Tibial nerve (tissue), 4 donors: ENCODE measurements around the gene CTNNA2. TPM values are rescaled to one million over a fixed set of nuclear protein-coding genes. Genes with fewer than 3 reads are reported as not detected.
A peak's percentile ranks its signal among the peaks of the same experiment; 100 is the strongest.

ENCODE experiments used
- DNase-seq, 2 donors: peaks; one replicate each; pipeline ENCODE4 v3.0.0-alpha.2; 2019; ENCODE audit warnings: low spot score in 2 of 2
- H3K27ac ChIP-seq, 4 donors: fragments of 200-600 bp; sonication (generic) in 3 of 4; one replicate each; pipeline ENCODE4 v1.5.1; 2017 to 2019; ENCODE audit warnings: mild to moderate bottlenecking in 1 of 4
- H3K27me3 ChIP-seq, 2 donors: fragments of 200-600 bp; sonication (generic) in 1 of 2; one replicate each; pipeline versions ENCODE4 v1.5.1 to v1.6.0; 2017 to 2019
- H3K36me3 ChIP-seq, 3 donors: fragments of 200-600 bp; sonication (generic); one replicate each; pipeline ENCODE4 v1.5.1; 2018 to 2019
- H3K4me1 ChIP-seq, 4 donors: fragments of 200-600 bp; sonication (generic) in 3 of 4; one replicate each; pipeline ENCODE4 v1.5.1; 2017 to 2019
- H3K4me3 ChIP-seq, 4 donors: fragments of 200-600 bp; sonication (generic) in 3 of 4; one replicate each; pipeline ENCODE4 v1.5.1; 2017 to 2019; ENCODE audit warnings: mild to moderate bottlenecking in 1 of 4, moderate library complexity in 1 of 4
- H3K9me3 ChIP-seq, 4 donors: fragments of 200-600 bp; sonication (generic) in 3 of 4; one replicate each; pipeline ENCODE4 v1.5.1; 2017 to 2019
- EP300 ChIP-seq, 2 donors: sonication (generic); formaldehyde crosslinking; IDR thresholded peaks; one replicate each; pipeline ENCODE4 v1.6.1; 2017; ENCODE audit warnings: antibody characterized with exemption in 2 of 2, mild to moderate bottlenecking in 1 of 2
- POLR2A ChIP-seq, 2 donors: fragments of 450-650 bp; IDR thresholded peaks; one replicate each; pipeline ENCODE4 v1.6.1; 2017; ENCODE audit warnings: antibody characterized with exemption in 2 of 2, mild to moderate bottlenecking in 2 of 2, moderate library complexity in 2 of 2
- WGBS, 2 donors: methylation state at CpG; one replicate each; pipeline ENCODE4 v1.1.5; 2018; 5-methylcytosine and 5-hydroxymethylcytosine counted together
- total RNA-seq, 4 donors: library from RNA; depleted of rRNA; stranded (reverse); fragments of >200 nt; gene quantifications; one replicate each; pipeline ENCODE4 v1.1.0, GENCODE V29; 2016
- TF ChIP-seq, protein P1 (sequence below), 5 experiments: fragments of 200-600 bp in 3 of 5; fragments of 450-650 bp in 2 of 5; sonication (generic) in 3 of 5; IDR thresholded peaks; one replicate each; pipeline ENCODE4 v1.5.1; 2016 to 2019; ENCODE audit warnings: antibody characterized with exemption in 5 of 5, mild to moderate bottlenecking in 3 of 5, moderate library complexity in 2 of 5

CTNNA2 gene
- total RNA-seq, 4 donors from 2014 or later: 0.39 to 3.3 (median 0.75) TPM

- no peak for TF ChIP-seq EP300 (IDR thresholded peaks at IDR 0.05)
- TF ChIP-seq, protein P1, sequence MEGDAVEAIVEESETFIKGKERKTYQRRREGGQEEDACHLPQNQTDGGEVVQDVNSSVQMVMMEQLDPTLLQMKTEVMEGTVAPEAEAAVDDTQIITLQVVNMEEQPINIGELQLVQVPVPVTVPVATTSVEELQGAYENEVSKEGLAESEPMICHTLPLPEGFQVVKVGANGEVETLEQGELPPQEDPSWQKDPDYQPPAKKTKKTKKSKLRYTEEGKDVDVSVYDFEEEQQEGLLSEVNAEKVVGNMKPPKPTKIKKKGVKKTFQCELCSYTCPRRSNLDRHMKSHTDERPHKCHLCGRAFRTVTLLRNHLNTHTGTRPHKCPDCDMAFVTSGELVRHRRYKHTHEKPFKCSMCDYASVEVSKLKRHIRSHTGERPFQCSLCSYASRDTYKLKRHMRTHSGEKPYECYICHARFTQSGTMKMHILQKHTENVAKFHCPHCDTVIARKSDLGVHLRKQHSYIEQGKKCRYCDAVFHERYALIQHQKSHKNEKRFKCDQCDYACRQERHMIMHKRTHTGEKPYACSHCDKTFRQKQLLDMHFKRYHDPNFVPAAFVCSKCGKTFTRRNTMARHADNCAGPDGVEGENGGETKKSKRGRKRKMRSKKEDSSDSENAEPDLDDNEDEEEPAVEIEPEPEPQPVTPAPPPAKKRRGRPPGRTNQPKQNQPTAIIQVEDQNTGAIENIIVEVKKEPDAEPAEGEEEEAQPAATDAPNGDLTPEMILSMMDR (IDR thresholded peaks at IDR 0.05): no peak
- no peak overlapping the region for H3K27ac ChIP-seq
- 70 to 78% methylated on average over 1 of the region's 1 CpG for WGBS, 2 donors
- no peak overlapping the region for H3K4me3 ChIP-seq
- no peaks in the 10 kb centered on the region for H3K4me1 ChIP-seq
- no peaks in the 10 kb centered on the region for H3K27me3 ChIP-seq
- no peaks in the 10 kb centered on the region for H3K36me3 ChIP-seq
- no peaks in the 10 kb centered on the region for H3K9me3 ChIP-seq
- no peak for DNase-seq
Measured at GRCh38 chr2:80231421-80231820, 718.6 kb downstream of the CTNNA2 start.

- Histone ChIP-seq H3K27me3 (no peaks in the 10 kb centered on the region), H3K9me3 (no peaks in the 10 kb centered on the region), H3K27ac (no peak overlapping the region), H3K4me3 (no peak overlapping the region), H3K4me1 (no peaks in the 10 kb centered on the region), H3K36me3 (no peaks in the 10 kb centered on the region)
- 87 to 96% methylated on average over 1 of the region's 1 CpG for WGBS, 2 donors
- TF ChIP-seq, protein P1 (IDR thresholded peaks at IDR 0.05): no peak
- TF ChIP-seq EP300 (IDR thresholded peaks at IDR 0.05): no peak
- no peak for TF ChIP-seq POLR2A (IDR thresholded peaks at IDR 0.05)
- DNase-seq: no peak
Measured at GRCh38 chr2:80233333-80233732, 720.5 kb downstream of the CTNNA2 start.

DNA sequence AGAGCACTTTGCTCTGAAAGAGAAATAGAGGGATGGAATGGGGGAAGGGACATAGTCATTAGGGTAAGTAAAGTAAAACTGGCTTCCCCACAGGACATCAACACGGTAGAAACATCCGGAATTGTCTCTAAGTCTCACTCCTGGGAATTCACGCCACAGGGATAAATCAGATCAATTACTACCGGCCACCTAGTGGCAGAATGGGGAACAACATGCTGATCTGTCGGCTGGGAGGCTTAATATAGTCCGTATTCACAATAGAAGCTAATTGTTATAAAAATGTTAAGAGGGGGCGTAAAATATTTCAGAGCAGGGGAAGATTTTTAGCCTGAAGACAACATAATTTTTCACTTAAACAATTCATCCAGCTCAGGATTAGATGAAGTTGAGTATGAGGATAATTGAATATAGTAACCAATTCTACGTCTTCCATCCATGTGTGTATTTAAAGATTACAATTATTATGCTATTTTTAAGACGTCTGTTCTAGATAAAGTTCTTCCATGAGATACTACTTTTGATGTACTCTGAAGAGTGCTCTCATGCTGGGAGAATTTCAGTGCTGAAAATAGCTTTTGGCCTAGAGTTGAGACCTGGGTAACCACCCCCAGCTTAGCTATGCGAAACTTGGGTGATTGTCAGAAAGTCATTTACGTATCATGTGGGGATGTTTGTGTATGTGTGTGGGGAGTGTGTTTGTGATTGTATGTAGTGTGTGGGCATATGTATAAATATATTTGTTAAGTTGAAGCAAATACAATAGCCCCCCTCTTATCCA, 726.0 kb downstream of the CTNNA2 start:
- peak in 1 of 2 donors; percentile 7 for DNase-seq
- H3K36me3 ChIP-seq: no peaks in the 10 kb centered on the region
- H3K4me1 ChIP-seq: no peaks in the 10 kb centered on the region
- no peak overlapping the region for H3K4me3 ChIP-seq
- no peaks in the 10 kb centered on the region for H3K27me3 ChIP-seq
- no peak overlapping the region for H3K27ac ChIP-seq
- WGBS, 2 donors: 47 to 51% methylated on average over 11 of the region's 11 CpGs
- H3K9me3 ChIP-seq: no peaks in the 10 kb centered on the region
- TF ChIP-seq POLR2A (IDR thresholded peaks at IDR 0.05): no peak
- TF ChIP-seq, protein P1 (IDR thresholded peaks at IDR 0.05): peak in 4 of 5 experiments; percentile 26 to 47 (median 44)
- TF ChIP-seq EP300 (IDR thresholded peaks at IDR 0.05): no peak

DNA sequence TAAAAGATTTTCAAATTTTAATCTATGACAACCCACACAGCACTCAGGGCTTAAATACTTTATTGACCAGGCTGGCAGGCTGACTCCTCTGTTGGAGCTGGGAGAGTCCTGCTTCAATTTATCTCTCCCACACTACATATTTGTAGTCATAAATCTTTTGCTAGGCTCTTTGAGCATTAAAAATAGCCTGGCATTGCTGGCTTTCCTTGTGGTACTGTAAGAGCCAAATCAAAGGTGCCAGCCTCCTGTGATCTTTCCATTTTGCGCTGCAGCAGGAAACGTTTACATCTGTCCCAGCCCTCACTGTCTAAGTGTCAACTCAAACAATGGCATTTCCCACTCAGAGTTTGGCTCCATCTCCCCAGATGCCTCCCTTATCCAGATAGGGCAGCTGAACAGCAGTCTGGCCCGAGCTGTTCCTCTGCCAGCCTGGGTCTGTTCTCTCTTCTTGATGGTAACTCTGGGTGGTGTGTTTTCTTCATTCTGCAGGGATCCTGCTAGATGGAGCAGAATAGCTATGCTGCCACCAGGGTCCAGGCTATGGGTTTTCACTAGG, 729.6 kb downstream of the CTNNA2 start:
- TF ChIP-seq, protein P1 (IDR thresholded peaks at IDR 0.05): no peak
- no peak for TF ChIP-seq EP300 (IDR thresholded peaks at IDR 0.05)
- no peak for TF ChIP-seq POLR2A (IDR thresholded peaks at IDR 0.05)
- Histone ChIP-seq H3K27me3 (no peaks in the 10 kb centered on the region), H3K4me1 (no peaks in the 10 kb centered on the region), H3K4me3 (no peak overlapping the region), H3K9me3 (no peaks in the 10 kb centered on the region), H3K27ac (no peak overlapping the region), H3K36me3 (no peaks in the 10 kb centered on the region)
- 55 to 57% methylated on average over 3 of the region's 3 CpGs for WGBS, 2 donors
- no peak for DNase-seq

GRCh38 chr2:80244905-80245584, 732.2 kb downstream of the CTNNA2 start:
- Histone ChIP-seq H3K27me3 (no peaks in the 10 kb centered on the region), H3K4me1 (no peaks in the 10 kb centered on the region), H3K27ac (no peak overlapping the region), H3K9me3 (no peaks in the 10 kb centered on the region), H3K36me3 (no peaks in the 10 kb centered on the region), H3K4me3 (no peak overlapping the region)
- 74 to 83% methylated on average over 8 of the region's 8 CpGs for WGBS, 2 donors
- no peak for DNase-seq
- TF ChIP-seq, protein P1 (IDR thresholded peaks at IDR 0.05): no peak
- TF ChIP-seq EP300 (IDR thresholded peaks at IDR 0.05) (no peak), POLR2A (IDR thresholded peaks at IDR 0.05) (no peak)
